Karpas-422 (cell line): ENCODE measurements around the gene TMEM31. TPM values are rescaled to one million over a fixed set of nuclear protein-coding genes. Genes with fewer than 3 reads are reported as not detected.

ENCODE experiments used
- DNase-seq: peaks from one replicate; pipeline ENCODE4 v3.0.0-alpha.2; 2015
- H2AFZ ChIP-seq: fragments of 200-600 bp; sonication (generic); 2 replicates; pipeline ENCODE4 v1.6.1; 2014; ENCODE audit warnings: antibody characterized with exemption, low read length, mixed read lengths
- H3K27ac ChIP-seq: fragments of 200-600 bp; sonication (generic); 2 replicates; pipeline ENCODE4 v1.5.1; 2014; ENCODE audit warnings: mild to moderate bottlenecking, low read length, moderate library complexity
- H3K27me3 ChIP-seq: fragments of 200-600 bp; sonication (generic); 2 replicates; pipeline ENCODE4 v1.6.1; 2014; ENCODE audit warnings: low read length, mixed read lengths
- H3K36me3 ChIP-seq: fragments of 200-600 bp; sonication (generic); 2 replicates; pipeline ENCODE4 v1.6.1; 2014; ENCODE audit warnings: low read length, mixed read lengths; ENCODE audit not compliant: insufficient read depth
- H3K4me1 ChIP-seq: fragments of 200-600 bp; sonication (generic); 2 replicates; pipeline ENCODE4 v1.6.1; 2014; ENCODE audit warnings: mild to moderate bottlenecking, low read length, mixed read lengths
- H3K4me2 ChIP-seq: fragments of 200-600 bp; sonication (generic); 2 replicates; pipeline ENCODE4 v1.6.1; 2014; ENCODE audit warnings: low read length, low read depth, mild to moderate bottlenecking; ENCODE audit not compliant: poor library complexity, severe bottlenecking
- H3K4me3 ChIP-seq: fragments of 200-600 bp; sonication (generic); 2 replicates; pipeline ENCODE4 v1.5.1; 2014; ENCODE audit warnings: mild to moderate bottlenecking, antibody characterized with exemption, low read length, mixed read lengths
- H3K79me2 ChIP-seq: fragments of 200-600 bp; sonication (generic); 2 replicates; pipeline ENCODE4 v1.6.1; 2014; ENCODE audit warnings: mild to moderate bottlenecking, low read length, mixed read lengths
- H3K9ac ChIP-seq: fragments of 200-600 bp; sonication (generic); 2 replicates; pipeline ENCODE4 v1.6.0; 2014; ENCODE audit warnings: low read length
- H3K9me2 ChIP-seq: fragments of 200-600 bp; sonication (generic), shearing (Covaris generic); replicated peaks from 2 replicates; pipeline ENCODE4 v1.6.0; 2014; ENCODE audit warnings: mild to moderate bottlenecking, low read length, moderate library complexity; ENCODE audit not compliant: insufficient read depth
- H3K9me3 ChIP-seq: fragments of 300-700, 200-600 bp; sonication (generic); 2 replicates; pipeline ENCODE4 v1.6.1; 2014; ENCODE audit warnings: low read length, mixed read lengths
- H4K20me1 ChIP-seq: fragments of 200-600 bp; sonication (generic); 2 replicates; pipeline ENCODE4 v1.6.1; 2014; ENCODE audit warnings: mild to moderate bottlenecking, antibody characterized with exemption, low read length, low read depth; ENCODE audit not compliant: insufficient read depth
- total RNA-seq: library from RNA; depleted of rRNA; stranded (reverse); fragments of >200 nt; shearing (Covaris generic); gene quantifications from 2 replicates; pipeline ENCODE4 v1.2.3, GENCODE V29; 2014; ENCODE audit warnings: low replicate concordance; rRNA removed

Gene TMEM31
- total RNA-seq, result not detected in 2 replicates

- Histone ChIP-seq H2AFZ (no peak within 1 kb of the TSS), H3K4me2 (no peak within 1 kb of the TSS), H3K9me2 (no peaks in the 10 kb centered on the region), H3K27me3 (no peaks in the 10 kb centered on the region), H3K27ac (no peak within 1 kb of the TSS), H3K4me3 (no peak within 1 kb of the TSS), H4K20me1 (no peaks in the 10 kb centered on the region), H3K9me3 (no peaks in the 10 kb centered on the region), H3K36me3 (no peaks in the 10 kb centered on the region), H3K4me1 (no peaks in the 10 kb centered on the region), H3K9ac (no peak within 1 kb of the TSS), H3K79me2 (no peaks in the 10 kb centered on the region)
- DNase-seq, result no peak
These were observed at the start of gene TMEM31 for GRCh38 chrX:103710609-103711008. Gene TMEM31 (plus strand): TSS chrX:103710909. CDS start chrX:103712259, 1,350 bp downstream.

GRCh38 chrX:103663981-103664762 is 46.5 kb upstream of the TMEM31 start:
- H3K27me3 ChIP-seq, result no peaks in the 10 kb centered on the region
- H3K9me3 ChIP-seq, result no peaks in the 10 kb centered on the region

GRCh38 chrX:103666202-103667107 is 44.3 kb upstream of the TMEM31 start:
- H3K79me2 ChIP-seq, result no peaks in the 10 kb centered on the region
- H3K4me1 ChIP-seq, result no peaks in the 10 kb centered on the region
- H3K9me3 ChIP-seq, result no peaks in the 10 kb centered on the region
- H3K36me3 ChIP-seq, result no peaks in the 10 kb centered on the region
- H4K20me1 ChIP-seq, result no peaks in the 10 kb centered on the region
- H2AFZ ChIP-seq, result no peak overlapping the region
- no peak for DNase-seq
- H3K4me2 ChIP-seq, result no peak overlapping the region
- H3K9ac ChIP-seq, result no peak overlapping the region
- no peak overlapping the region for H3K4me3 ChIP-seq
- H3K9me2 ChIP-seq, result no peaks in the 10 kb centered on the region
- H3K27ac ChIP-seq, result no peak overlapping the region
- no peaks in the 10 kb centered on the region for H3K27me3 ChIP-seq

More at GRCh38 chrX:103663981-103664762, 46.5 kb upstream of the TMEM31 start:
- H3K4me2 ChIP-seq, result no peak overlapping the region
- no peaks in the 10 kb centered on the region for H4K20me1 ChIP-seq
- H3K4me1 ChIP-seq, result no peaks in the 10 kb centered on the region
- H3K79me2 ChIP-seq, result no peaks in the 10 kb centered on the region
- H2AFZ ChIP-seq, result no peak overlapping the region
- no peak overlapping the region for H3K9ac ChIP-seq
- H3K9me2 ChIP-seq, result no peaks in the 10 kb centered on the region
- no peak overlapping the region for H3K27ac ChIP-seq
- H3K4me3 ChIP-seq, result no peak overlapping the region
- no peak for DNase-seq
- H3K36me3 ChIP-seq, result no peaks in the 10 kb centered on the region

GRCh38 chrX:103669745-103670144 is 41.0 kb upstream of the TMEM31 start:
- no peaks in the 10 kb centered on the region for H3K79me2 ChIP-seq
- H3K9me2 ChIP-seq, result no peaks in the 10 kb centered on the region
- no peaks in the 10 kb centered on the region for H3K36me3 ChIP-seq
- H3K27me3 ChIP-seq, result no peaks in the 10 kb centered on the region
- no peaks in the 10 kb centered on the region for H3K9me3 ChIP-seq
- H2AFZ ChIP-seq, result no peak overlapping the region
- H3K4me2 ChIP-seq, result no peak overlapping the region
- DNase-seq, result no peak
- no peak overlapping the region for H3K27ac ChIP-seq
- no peaks in the 10 kb centered on the region for H3K4me1 ChIP-seq
- no peaks in the 10 kb centered on the region for H4K20me1 ChIP-seq
- H3K4me3 ChIP-seq, result no peak overlapping the region
- H3K9ac ChIP-seq, result no peak overlapping the region

DNA sequence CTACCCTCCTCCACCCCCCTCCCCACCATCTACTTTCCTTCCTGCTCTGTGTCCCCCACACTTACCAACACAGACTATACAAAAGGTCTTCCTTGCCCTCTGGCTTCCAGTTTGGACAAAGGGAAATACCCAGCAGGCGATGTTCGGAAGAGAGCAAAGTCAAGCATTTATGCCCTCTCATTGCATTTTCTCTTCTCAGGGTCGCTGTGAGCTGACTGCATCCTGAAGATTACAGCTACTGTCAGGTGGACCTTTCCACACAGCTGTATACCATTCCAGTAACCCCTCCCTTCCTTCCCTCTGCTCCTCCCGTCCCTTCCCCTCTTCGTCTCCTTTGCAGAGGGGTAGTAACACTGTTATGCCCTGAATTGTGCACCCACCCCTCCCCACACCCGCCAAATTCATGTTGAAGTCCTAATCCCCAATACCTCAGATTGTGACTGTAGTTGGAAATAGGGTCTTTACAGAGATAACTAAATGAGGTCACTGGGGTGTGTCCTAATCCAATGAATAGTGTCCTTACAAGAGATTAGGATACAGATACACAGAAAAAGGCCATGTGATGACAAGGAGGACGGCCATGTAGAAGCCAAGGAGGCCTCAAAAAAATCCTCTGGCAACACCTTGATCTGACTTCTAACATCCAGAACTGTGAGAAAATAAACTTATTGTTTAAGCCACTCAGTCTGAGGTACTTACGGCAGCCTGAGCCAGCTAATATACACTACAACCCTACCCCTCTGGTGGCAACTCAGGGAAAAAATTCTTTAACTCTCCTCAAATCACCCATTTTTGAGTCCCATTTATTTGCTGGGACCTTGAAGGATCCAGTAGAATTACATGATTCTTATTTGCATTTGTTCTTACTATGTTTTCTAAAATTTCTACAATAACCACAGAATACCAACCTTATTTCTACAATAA is 35.9 kb upstream of the TMEM31 start:
- no peak for DNase-seq
- H3K9ac ChIP-seq, result no peak overlapping the region
- no peak overlapping the region for H3K27ac ChIP-seq
- H3K9me3 ChIP-seq, result no peaks in the 10 kb centered on the region
- no peak overlapping the region for H3K4me3 ChIP-seq
- H2AFZ ChIP-seq, result no peak overlapping the region
- no peaks in the 10 kb centered on the region for H3K9me2 ChIP-seq
- peaks cover 10% of the 10 kb centered on the region; the same call in 1 of the 2 replicates for H4K20me1 ChIP-seq
- 0 out of 2 replicates have a peak, but pooled peaks cover 6% of the 10 kb centered on the region for H3K36me3 ChIP-seq
- H3K4me1 ChIP-seq, result no peaks in the 10 kb centered on the region
- H3K79me2 ChIP-seq, result no peaks in the 10 kb centered on the region
- no peaks in the 10 kb centered on the region for H3K27me3 ChIP-seq
- H3K4me2 ChIP-seq, result no peak overlapping the region

DNA sequence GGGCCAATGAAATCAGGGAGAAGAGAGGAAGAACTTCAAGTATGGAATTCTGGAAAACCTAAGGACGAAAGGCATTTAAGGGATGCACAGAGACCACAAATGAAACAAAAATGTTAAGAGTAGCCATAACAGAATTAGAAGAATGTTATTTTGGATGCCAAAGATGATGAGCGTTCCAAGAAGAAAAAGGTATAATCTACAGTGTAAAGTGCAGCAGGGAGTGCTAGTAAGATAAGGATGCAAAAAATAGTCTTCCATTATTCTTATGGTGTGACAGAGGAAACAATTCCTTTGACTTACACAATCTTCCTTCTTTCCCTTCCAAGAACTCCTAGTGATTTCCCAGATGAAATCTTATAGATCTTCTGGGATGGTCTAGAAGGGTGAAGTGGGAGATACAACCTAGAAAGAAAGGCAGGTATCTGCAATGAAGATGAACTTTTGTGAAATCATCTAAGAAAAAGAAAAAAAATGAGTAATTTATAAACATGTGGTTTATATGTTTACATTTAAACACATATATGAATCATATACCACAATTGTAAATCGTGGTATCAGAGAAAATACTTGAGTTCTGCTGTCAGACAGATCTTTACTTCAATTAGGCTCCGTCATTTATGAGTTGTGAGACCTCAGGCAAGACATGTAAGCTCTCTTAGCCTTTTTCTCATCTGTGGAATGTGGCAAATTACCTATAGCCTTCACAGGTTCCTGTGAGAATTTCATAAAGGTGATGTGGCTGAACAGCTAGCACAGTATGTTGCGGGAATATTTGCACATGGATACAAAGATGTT is 32.3 kb upstream of the TMEM31 start:
- no peak for DNase-seq
- Histone ChIP-seq H3K27me3 (no peaks in the 10 kb centered on the region), H3K4me1 (no peaks in the 10 kb centered on the region), H3K79me2 (no peaks in the 10 kb centered on the region), H3K4me3 (no peak overlapping the region), H3K4me2 (no peak overlapping the region), H3K36me3 (peaks cover 16% of the 10 kb centered on the region; the same call in 1 of the 2 replicates), H3K27ac (no peak overlapping the region), H3K9ac (no peak overlapping the region), H2AFZ (no peak overlapping the region), H3K9me2 (no peaks in the 10 kb centered on the region), H4K20me1 (peaks cover 17% of the 10 kb centered on the region; the same call in 1 of the 2 replicates), H3K9me3 (no peaks in the 10 kb centered on the region)

DNA sequence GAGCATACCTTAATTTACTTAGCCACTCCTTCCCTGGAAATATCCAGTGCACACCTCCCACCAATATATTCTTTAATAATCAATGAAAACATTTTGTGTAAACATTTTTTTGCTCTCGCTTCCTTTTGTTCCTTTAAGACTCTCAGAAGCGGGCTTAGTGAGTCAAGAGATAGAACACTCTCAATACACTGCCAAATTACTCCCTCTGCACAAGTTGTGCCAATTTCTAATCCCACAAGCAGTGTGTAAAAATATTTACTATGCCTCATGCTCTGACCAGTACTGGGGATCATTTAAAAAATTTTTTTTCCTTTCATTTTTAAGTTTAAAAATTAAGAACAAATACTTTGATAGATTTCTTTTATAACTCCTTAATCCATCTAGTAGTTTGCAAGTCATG is 29.3 kb upstream of the TMEM31 start:
- Histone ChIP-seq H3K79me2 (peaks cover 18% of the 10 kb centered on the region), H3K4me3 (no peak overlapping the region), H3K4me2 (no peak overlapping the region), H3K9ac (no peak overlapping the region), H3K36me3 (peaks cover 33% of the 10 kb centered on the region), H3K4me1 (peaks cover 8% of the 10 kb centered on the region), H3K9me3 (no peaks in the 10 kb centered on the region), H2AFZ (no peak overlapping the region), H4K20me1 (peaks cover 15% of the 10 kb centered on the region; the same call in 1 of the 2 replicates), H3K27ac (no peak overlapping the region), H3K9me2 (no peaks in the 10 kb centered on the region), H3K27me3 (no peaks in the 10 kb centered on the region)
- DNase-seq, result no peak
